NCI-H2196 (cell line): ENCODE results near the gene ALOX15.
"Not testable (repeated sequence)": the region's sequence is repeated elsewhere in the genome, so short reads cannot be mapped to it uniquely, and the experiment has no call there.

Source experiments
- DNase-seq: peaks from one replicate; lab custom pipeline; 2025; ENCODE audit not compliant: unreplicated experiment; lab: John Stamatoyannopoulos, UW

Gene ALOX15

DNA sequence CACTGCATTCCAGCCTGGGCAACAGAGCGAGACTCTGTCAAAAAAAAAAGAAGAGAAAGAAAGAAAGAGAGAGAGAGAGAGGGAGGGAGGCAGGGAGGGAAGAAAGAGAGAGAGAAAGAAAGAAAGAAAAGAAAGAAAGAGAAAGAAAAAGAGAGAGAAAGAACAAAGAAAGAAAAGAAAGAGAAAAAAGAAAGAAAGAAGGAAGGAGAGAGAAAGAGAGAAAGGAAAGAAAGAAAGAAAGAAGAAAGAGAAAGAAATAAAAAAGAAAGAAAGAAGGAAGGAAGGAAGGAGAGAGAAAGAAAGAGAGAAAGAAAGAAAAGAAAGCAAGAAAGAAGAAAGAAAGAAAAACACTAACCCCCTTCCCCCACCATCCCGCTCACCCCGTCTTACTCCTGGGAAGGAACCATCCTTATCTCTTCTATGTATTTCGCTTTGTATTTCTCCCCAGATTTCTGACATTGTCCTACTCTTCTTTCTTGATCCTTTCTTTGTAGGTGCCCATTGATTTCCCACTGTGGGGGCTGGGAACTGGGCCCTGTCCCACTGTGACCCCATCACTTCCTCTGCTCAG lies 20.9 kb downstream of the ALOX15 start:
- DNase-seq, result no peak

DNA sequence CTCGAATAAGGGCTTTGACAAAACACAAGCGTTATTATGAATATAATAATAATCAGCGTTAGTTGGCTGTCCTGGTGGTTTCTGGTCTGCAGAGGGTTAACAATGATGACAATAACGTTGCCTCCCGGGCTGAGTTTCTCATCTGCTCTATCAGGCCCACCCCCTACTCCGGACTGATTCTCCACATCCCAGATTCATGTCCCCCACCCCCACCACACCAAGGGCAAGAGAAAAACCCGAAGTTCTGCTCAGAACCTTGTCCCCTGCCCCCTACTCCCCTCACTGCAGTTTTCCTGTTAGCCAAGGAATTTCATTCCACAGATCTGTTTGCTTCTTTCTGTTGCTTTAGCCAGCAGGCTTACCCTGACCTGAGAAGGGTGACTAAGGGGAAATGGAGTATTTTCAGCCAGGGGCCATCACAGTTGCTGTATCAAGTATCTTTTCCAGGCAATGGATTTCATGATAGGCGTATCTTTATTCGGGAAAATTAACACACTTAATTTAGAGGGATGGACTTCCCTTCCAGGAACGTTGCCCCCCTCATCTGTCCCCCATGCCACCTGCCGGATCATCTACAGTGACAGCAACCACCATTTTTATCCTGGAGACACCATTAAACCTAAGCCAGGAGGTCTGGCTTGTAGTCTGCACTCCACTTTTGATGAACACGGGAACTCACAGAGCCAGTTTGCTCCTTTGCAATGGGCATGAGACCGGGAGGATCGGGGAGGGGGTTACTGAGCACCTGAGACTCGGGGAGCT lies 23.7 kb downstream of the ALOX15 start:
- no peak for DNase-seq

DNA sequence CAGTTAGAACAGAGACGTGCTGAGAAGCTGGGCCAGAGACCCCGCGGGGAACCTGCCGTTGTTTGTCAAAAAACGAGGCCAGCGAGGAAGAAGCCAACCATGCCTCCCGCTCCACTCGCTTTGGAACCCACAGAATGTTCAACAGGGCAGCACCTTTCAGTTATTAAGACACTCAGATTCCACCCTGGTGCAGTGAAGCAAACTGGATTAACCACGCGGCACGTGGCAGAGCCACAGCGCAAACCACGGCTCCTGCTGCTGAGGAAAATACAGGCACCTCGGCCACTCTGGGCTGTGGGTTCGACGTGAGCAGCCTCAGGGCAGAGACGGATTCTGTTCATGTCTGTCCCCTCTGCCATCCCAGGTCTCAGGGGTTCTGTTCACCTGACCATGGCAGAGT lies 24.4 kb downstream of the ALOX15 start:
- DNase-seq, result no peak

DNA sequence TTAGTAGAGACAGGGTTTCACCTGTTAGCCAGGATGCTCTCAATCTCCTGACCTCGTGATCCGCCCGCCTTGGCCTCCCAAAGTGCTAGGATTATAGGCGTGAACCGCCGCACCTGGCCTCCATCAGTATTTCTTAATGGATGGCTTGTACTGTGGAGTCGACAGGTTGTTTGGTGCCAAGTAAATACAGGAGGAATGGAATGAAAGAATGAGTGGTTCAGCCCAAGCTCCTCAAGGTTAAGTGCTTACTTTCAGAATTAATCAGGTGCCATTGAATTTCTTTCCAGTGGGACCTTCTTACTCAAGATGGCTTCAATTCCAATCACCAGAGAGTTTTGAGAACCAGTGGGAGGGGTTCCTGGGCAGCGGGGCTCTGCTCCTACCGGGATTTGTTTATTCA lies 25.0 kb downstream of the ALOX15 start:
- DNase-seq, result no peak

DNA sequence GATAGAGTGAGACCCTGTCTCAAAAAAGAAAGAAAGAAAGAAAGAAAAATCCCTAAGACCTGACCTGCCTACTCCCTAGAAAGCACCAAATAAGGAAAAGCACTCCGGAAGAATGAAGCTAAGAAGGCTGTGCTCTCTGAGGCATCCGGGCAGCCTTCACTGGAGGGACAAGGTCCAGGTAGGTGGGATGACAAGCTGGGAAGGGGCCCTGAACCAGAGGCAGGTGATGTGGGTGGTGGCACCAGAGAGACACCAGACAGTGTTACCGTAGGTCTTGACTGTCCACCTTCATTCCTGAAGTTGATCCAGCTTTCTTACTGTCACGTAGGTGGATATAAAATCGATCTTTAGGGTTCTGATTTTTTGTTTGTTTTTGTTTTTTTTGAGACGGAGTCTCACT lies 30.8 kb downstream of the ALOX15 start:
- DNase-seq, result no peak

DNA sequence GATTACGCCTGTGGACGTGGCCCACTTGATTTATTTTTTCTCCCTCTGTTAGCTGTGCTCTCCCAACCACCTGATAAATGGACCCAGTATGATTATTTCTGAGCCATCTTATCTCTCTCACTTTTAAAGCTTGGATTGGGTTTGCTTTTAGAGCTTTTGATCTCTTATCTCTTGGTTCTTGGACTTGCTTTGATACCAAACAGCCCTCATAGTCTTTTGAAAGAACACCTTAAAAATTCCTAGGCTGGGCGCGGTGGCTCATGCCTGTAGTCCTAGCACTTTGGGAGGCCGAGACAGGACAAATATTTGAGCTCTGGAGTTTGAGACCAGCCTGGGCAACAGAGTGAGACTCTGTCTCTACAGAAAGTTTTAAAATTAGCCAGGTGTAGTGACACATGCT lies 31.3 kb downstream of the ALOX15 start:
- no peak for DNase-seq

DNA sequence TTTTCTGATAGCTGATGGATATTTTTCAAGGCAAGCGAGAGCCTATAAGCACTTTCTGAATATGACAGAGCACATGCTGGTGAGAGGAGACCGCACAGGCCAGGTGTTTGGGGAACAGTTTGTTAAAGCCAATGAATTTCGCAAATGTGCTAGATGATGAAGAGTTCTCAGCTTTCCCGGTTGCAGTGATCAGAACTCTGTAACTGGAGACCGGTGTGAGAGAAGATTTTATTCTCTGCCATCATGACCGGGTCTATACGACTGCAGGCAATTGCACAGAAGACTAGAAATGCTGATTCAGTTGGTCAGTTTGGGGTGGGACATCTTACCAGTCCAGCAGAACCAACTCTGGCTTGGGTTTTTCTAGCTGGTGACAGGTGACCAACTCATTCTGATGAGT lies 31.7 kb downstream of the ALOX15 start:
- DNase-seq, result no peak

DNA sequence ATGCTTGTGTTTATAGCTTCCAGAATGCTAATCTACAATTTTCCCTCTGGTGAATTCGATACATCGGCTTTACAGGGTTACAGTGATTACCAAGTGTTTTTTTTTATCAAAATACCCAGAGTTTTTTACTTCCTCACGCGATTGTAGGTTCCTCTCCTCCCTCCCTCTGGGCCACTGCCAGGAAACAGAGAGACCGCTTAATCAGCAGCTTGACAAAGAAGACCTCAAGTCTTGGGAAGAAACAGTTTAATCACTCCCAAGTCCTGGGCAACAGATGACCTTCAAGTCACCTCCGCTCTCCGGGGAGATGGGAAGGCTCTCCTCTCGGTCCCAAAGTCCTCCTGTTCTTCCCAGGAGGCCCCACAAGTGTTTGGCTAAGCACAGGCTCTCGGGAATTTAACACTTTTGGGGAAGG lies 33.7 kb downstream of the ALOX15 start:
- DNase-seq, result no peak

DNA sequence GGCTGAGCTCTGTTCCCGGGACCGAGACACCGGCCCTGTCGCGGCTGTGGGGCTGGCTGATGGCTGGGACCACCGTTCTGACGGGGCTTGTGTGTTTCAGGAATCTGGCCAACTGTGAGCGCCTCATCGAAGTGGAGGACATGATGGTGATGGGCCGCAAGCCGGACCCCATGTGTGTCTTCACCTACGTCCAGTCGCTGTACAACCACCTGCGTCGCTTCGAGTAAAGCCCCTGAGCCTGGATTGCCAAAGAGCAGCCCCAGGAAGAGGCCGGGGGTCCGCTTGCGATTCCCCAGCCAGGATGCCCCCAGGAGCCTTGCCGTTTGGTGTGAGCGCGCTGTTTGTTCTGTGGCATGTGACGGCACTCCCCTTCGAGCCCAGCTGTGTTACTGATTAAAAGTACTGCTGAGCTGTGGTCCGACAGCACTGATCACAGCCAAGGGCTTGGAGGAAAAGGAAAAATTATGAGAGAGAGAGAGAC lies 34.2 kb downstream of the ALOX15 start:
- DNase-seq, result no peak

DNA sequence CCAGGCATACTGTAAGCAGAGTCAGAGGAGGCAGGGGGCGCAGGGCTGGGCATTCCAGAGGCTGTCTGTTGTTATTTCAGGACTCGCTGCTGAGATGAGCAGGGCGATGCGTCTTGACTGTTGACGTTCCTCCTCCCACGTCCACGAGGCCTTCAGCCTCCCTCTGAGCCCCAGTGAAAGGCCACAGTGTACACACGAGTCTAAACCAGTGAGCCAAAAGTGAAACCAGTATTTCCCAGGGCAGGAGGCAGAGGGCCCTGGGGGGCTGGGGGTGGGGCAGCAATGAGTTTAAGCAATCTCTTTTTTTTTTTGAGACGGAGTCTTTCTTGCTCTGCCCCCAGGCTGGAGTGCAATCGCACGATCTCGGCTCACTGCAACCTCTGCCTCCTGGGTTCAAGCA lies 35.7 kb downstream of the ALOX15 start:
- DNase-seq, result no peak

DNA sequence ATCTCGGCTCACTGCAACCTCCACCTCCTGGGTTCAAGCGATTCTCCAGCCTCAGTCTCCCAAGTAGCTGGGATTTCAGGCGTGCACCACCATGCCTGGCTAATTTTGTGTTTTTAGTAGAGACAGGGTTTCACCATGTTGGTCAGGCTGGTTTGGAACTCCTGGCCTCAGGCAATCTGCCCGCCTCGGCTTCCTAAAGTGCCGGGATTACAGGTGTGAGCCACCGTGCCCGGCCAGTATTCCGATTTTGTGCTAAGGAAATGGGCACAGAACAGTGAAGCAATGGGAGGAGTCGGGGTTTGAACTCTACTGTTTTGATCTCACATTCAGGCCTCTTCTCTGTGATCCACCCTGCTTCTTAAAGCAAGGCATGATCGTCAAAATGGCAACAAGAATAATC lies 36.7 kb downstream of the ALOX15 start:
- DNase-seq, result not testable (repeated sequence)

DNA sequence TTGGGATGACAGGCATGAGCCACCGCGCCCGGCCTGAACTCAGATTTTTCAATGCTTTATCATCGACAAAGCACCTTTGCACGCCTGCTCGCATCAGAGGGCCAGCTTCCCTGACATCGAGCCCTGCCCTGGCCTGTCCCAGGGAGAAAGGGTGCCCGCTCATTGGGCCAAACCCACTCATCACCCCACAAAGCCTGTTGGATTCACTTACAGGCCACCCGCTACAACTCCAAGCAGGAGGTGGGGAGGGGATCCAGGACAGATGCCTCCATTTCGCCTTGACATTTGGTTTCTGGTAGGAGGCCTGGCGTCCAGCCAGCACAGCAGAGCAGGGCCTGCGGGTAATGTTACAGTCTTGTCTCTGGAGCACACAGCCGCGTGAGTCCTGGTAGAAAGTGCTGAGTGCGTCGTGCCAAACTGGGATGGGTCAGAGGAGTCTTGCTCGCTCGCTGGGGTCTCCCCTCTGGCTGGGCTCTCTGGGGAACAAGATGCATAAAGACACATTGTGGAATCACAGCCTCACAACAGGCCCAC lies 37.3 kb downstream of the ALOX15 start:
- peak; percentile 41 for DNase-seq

DNA sequence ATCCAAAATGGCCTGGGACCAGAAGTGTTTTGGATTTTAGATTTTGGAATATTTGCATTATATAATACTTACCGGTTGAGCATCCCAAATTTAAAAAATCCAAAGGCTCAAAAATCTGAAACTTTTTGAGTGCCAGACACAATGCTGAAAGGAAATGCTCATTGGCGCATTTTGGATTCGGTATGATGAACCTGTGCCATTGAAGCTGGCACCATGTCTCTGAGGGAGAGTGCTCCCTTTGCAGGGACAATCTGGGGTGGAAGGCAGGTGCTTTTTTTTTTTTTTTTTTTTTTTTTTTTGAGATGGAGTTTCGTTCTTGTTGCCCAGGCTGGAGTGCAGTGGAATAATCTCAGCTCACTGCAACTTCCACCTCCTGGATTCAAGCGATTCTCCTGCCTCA lies 39.4 kb downstream of the ALOX15 start:
- no peak for DNase-seq

DNA sequence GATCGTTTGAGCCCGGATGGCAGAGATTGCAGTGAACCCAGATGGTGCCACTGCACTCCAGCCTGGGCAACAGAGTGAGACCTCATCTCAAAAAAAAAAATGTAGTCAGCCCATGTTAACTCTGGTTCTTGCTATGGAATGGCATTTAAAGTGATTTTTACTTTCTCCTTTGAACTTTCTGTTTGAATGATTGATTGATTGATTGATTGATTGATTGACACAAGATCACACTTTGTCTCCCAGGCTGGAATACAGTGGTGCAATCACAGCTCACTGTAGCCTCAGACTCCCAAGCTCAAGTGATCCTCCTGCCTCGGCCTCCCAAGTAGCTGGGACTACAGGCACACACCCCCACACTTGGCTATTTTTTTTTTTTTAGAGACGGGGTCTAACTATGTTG lies 40.2 kb downstream of the ALOX15 start:
- DNase-seq, result no peak

DNA sequence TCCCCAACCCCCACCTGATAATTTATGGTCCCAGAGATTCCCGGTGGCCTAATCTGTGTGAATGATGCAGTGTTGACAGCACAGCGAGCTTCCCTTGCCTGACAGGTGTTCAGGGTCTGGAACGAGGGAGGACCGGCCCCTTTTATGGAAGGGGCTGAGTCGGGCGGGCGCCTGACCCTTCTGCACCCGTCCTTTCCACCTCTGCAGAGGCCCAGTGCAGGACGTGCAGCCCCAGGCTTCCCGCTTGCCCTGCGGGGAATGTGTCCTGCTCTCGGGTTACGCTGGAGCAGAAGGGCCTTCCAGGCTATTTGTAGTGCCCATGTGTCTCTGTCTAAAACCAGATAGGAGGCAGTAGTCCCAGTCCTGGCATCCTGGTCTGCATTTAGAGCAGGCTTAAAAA lies 40.9 kb downstream of the ALOX15 start:
- DNase-seq, result no peak

DNA sequence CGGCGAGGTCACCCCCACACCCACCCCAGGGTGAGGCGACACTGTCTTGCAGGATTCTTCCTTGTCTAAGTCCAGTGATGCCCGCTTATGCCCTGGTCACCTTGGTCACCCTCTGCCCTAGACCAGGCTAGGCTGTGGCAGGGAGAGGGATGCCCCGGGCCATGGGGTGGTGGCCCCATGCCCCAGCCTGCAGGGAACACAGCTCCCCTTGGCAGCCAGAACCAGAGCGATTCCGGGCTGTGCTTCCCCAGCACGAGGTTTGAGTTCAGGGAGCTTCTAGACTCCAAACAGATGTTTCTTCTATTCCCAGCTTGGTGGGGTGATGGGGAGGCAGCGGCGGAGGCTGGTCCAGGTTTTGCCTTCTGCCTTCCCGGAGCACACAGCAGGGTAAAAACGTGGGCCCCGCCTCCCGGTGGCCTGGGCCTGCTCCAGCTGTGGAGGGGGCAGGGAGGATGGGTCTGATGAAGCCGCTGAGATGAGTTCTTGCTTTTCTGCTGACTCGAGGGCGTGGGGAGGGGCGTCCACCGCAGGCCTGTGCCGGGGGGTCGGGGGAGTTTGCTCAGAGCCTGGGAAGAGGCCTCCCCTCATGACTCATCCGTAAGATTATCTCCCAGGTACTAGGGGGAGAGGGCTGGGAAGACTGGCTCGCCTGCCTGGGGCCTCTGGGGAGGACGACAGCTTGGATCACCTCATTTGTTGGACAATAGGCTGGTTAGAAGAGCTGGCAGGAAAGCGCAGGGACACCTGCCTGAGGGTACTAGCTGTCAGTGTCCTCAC lies 41.8 kb downstream of the ALOX15 start:
- no peak for DNase-seq

DNA sequence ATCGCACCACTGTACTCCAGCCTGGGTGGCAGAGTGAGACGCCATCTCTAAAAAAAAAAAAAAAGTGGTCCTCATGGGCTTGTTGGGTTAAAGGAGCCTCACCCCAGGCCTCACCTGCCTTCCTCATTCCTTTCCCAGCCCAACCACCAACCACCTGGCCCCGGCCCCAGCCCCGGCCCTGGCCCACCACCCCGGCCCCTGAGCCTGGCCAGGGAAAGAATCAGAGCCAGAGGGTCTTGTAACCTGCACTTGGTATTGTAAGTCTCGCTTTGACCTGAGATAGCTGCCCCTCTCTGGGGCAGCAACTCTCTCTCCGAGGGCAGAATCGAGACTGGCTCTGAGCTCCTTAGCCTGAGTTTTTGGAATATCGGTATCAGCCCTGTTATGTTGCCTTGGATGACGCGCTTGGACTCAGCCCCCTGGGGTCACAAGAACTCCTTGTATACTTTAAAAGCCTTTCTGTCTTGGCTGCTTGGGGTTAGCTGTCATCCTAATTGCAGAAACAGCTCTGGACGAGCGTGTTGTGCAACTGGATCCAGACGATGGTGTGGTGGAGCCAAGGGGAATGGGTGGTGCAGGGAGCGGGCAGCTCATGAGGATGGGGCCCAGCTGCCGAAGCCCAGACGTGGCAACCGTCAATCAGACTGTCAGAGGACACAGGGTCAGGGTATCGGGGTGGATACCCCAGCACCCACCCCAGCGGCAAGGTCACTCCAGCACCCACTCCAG lies 42.5 kb downstream of the ALOX15 start:
- DNase-seq, result no peak

DNA sequence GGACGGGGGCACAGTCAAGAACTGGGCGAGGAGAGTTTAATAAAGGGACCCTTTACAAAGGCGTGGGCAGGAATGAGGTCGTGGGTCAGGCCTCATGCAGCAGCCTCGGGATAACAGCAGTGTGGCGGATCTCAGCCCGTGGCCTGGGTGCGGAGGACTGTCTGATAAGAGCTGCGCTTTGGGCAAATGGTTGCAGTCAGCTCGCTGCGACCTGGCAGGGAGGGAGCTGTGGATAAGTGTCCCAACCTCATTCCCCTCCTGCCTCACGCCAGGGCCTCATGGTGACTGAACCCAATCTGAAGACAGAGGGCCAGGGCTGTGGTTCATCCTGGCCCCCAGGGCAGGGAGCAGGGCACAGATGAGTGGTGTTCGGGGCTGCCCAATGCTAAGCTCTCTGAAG lies 43.5 kb downstream of the ALOX15 start:
- no peak for DNase-seq

DNA sequence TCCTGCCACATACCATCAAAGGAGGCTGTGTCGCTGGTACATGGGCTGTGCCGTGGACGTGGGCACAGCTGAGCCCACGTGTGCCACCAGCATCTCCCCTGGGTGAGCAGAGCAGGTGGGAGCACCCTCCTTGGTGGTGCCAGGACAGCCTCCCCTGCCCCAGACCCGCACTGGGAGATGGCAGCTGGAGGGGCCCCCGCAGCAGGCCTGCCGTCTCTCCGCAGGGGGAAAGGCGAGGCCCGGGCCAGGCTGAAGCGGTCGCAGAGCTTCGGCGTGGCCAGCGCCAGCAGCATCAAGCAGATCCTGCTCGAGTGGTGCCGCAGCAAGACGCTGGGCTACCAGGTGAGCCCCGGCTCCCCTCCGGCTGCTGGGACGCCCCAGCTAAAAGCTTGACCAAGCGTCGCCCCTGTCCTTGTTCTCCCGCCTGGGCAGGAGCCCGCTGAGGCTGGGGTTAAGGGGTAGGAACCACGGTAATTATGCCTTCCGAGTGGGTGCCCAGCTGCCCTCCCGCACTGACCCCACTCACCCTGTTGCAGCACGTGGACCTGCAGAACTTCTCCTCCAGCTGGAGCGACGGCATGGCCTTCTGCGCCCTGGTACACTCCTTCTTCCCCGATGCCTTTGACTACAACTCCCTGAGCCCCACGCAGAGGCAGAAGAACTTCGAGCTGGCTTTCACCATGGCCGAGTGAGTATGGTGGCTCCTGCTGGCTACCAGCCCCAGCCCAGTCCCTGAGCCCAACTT lies 44.7 kb downstream of the ALOX15 start:
- DNase-seq, result no peak

DNA sequence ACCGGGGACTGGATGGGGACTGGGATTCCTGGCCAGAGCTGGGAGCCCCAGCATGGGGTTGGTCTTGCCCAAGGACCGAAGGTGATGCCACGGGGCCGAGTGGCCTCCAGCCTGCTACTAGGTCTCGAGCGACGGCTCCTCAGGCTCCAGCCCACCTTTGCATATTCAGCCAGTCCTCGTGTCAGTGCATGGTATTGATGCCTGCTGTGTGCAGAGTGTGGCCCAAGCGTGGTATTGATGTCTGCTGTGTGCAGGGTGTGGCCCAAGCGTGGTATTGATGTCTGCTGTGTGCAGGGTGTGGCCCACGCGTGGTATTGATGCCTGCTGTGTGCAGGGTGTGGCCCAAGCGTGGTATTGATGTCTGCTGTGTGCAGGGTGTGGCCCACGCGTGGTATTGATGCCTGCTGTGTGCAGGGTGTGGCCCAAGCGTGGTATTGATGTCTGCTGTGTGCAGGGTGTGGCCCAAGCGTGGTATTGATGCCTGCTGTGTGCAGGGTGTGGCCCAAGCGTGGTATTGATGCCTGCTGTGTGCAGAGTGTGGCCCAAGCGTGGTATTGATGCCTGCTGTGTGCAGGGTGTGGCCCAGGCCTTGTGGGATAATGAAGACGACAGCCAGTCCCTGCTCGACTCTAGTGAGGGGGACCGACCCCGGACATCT lies 45.7 kb downstream of the ALOX15 start:
- DNase-seq, result not testable (repeated sequence)
